Activated CD4-positive, alpha-beta T cell treated with anti-CD3 and anti-CD28 coated beads for 36 hours (primary cell): ENCODE measurements around the gene CMTR2. TPM values are rescaled to one million over a fixed set of nuclear protein-coding genes. Genes with fewer than 3 reads are reported as not detected.
"Not testable (repeated sequence)": the region's sequence is repeated elsewhere in the genome, so short reads cannot be mapped to it uniquely, and the experiment has no call there.

ENCODE experiments used
- ATAC-seq: fragments of 200-7000 bp; cut with Tn5 transposase; one replicate; pipeline ENCODE4 v1.10.0; 2021; ENCODE audit warnings: mild to moderate bottlenecking, moderate library complexity
- CTCF ChIA-PET: fragments of 350-600 bp; sonication (Branson Sonifier 250); formaldehyde crosslinking; loops from one replicate; lab custom pipeline; 2021; ENCODE audit warnings: antibody characterized with exemption; lab: Charles Lee
- POLR2A ChIA-PET: fragments of 350-600 bp; sonication (Branson Sonifier 250); formaldehyde crosslinking; loops from one replicate; lab custom pipeline; 2021; ENCODE audit warnings: antibody characterized with exemption, inconsistent platforms; lab: Charles Lee
- DNase-seq: peaks from one replicate; pipeline ENCODE4 v3.0.0-alpha.2; 2020
- H3K27ac Mint-ChIP-seq: one replicate; pipeline ENCODE4 v1.8.0; 2021; ENCODE audit warnings: mixed read lengths
- H3K27me3 Mint-ChIP-seq: one replicate; pipeline ENCODE4 v1.8.0; 2021; ENCODE audit warnings: mixed read lengths
- H3K36me3 Mint-ChIP-seq: one replicate; pipeline ENCODE4 v1.8.0; 2021; ENCODE audit warnings: low read depth, mixed read lengths
- H3K4me1 Mint-ChIP-seq: one replicate; pipeline ENCODE4 v1.8.0; 2021; ENCODE audit warnings: mixed read lengths
- H3K4me3 Mint-ChIP-seq: one replicate; pipeline ENCODE4 v1.8.0; 2021; ENCODE audit warnings: mild to moderate bottlenecking, moderate library complexity, mixed read lengths
- H3K9me3 Mint-ChIP-seq: one replicate; pipeline ENCODE4 v1.8.0; 2021; ENCODE audit warnings: low read depth, mixed read lengths
- intact Hi-C, 2 experiments: fragments of 100-400 bp; cut with DNase I in 1 of 2; cut with micrococcal nuclease in 1 of 2; formaldehyde crosslinking; loops; one replicate each; pipeline versions ENCODE4 v1.14.2 to v1.15.1; 2022 to 2024; cut with DNase I, micrococcal nuclease
- total RNA-seq, 2 experiments: library from RNA; stranded (reverse); gene quantifications; one replicate each; pipeline ENCODE4 v1.2.3, GENCODE V29; 2021

The CMTR2 gene
- total RNA-seq, 2 experiments from 2014 or later: 15.8 to 16.5 TPM

- Mint-ChIP-seq H3K9me3 (no peaks in the 10 kb centered on the region), H3K4me3 (no peak overlapping the region), H3K27ac (no peak overlapping the region), H3K36me3 (no peaks in the 10 kb centered on the region), H3K4me1 (no peaks in the 10 kb centered on the region), H3K27me3 (peaks cover 22% of the 10 kb centered on the region)
- ChIA-PET POLR2A (no interaction called here), CTCF (no interaction called here)
- no peak for DNase-seq
- no peak for ATAC-seq
- intact Hi-C loops: no loop called here
These were observed 14.7 kb upstream of the CMTR2 start for GRCh38 chr16:71303938-71304337.

GRCh38 chr16:71297341-71297634 lies 8.1 kb upstream of the CMTR2 start:
- ChIA-PET POLR2A (no interaction called here), CTCF (no interaction called here)
- DNase-seq: no peak
- ATAC-seq: no peak
- H3K36me3 Mint-ChIP-seq: no peaks in the 10 kb centered on the region
- H3K4me3 Mint-ChIP-seq: no peak overlapping the region
- H3K27ac Mint-ChIP-seq: no peak overlapping the region
- H3K9me3 Mint-ChIP-seq: peaks cover 2% of the 10 kb centered on the region
- H3K4me1 Mint-ChIP-seq: no peaks in the 10 kb centered on the region
- peaks cover 32% of the 10 kb centered on the region for H3K27me3 Mint-ChIP-seq
- intact Hi-C loops: no loop called here

- no peaks in the 10 kb centered on the region for H3K4me1 Mint-ChIP-seq
- H3K27me3 Mint-ChIP-seq: peaks cover 36% of the 10 kb centered on the region
These were observed 7.6 kb upstream of the CMTR2 start for GRCh38 chr16:71296584-71297340.

GRCh38 chr16:71295950-71296349 lies 6.7 kb upstream of the CMTR2 start:
- DNase-seq (no peak), ATAC-seq (no peak)
- Mint-ChIP-seq H3K9me3 (peaks cover 2% of the 10 kb centered on the region), H3K4me3 (no peak overlapping the region), H3K27ac (no peak overlapping the region), H3K4me1 (no peaks in the 10 kb centered on the region), H3K36me3 (no peaks in the 10 kb centered on the region), H3K27me3 (peaks cover 38% of the 10 kb centered on the region)
- ChIA-PET CTCF (no interaction called here), POLR2A (no interaction called here)
- intact Hi-C loops: no loop called here

More at GRCh38 chr16:71296584-71297340, 7.6 kb upstream of the CMTR2 start:
- Mint-ChIP-seq H3K27ac (no peak overlapping the region), H3K9me3 (peaks cover 2% of the 10 kb centered on the region), H3K36me3 (no peaks in the 10 kb centered on the region), H3K4me3 (no peak overlapping the region)
- intact Hi-C loops: no loop called here
- ChIA-PET CTCF (no interaction called here), POLR2A (no interaction called here)
- no peak for ATAC-seq
- no peak for DNase-seq

GRCh38 chr16:71293919-71294318 lies 4.7 kb upstream of the CMTR2 start:
- ATAC-seq (no peak), DNase-seq (no peak)
- peaks cover 2% of the 10 kb centered on the region for H3K9me3 Mint-ChIP-seq
- H3K27ac Mint-ChIP-seq: no peak overlapping the region
- ChIA-PET POLR2A (no interaction called here), CTCF (interaction anchor here (0.6 to 1.5 kb wide), 2 partner anchors 18 to 377 kb away, joined by 4 read pairs; no protein-coding TSS in a partner anchor)
- no peak overlapping the region for H3K4me3 Mint-ChIP-seq
- H3K27me3 Mint-ChIP-seq: peaks cover 26% of the 10 kb centered on the region
- no peaks in the 10 kb centered on the region for H3K36me3 Mint-ChIP-seq
- intact Hi-C loops: no loop called here
- no peaks in the 10 kb centered on the region for H3K4me1 Mint-ChIP-seq

GRCh38 chr16:71292095-71292494 lies 2.9 kb upstream of the CMTR2 start:
- H3K27ac Mint-ChIP-seq, H3K4me3 Mint-ChIP-seq, ATAC-seq, H3K9me3 Mint-ChIP-seq, POLR2A ChIA-PET, DNase-seq, intact Hi-C loops: not testable (repeated sequence)
- Mint-ChIP-seq H3K27me3 (peaks cover 19% of the 10 kb centered on the region), H3K4me1 (peaks cover 15% of the 10 kb centered on the region), H3K36me3 (peaks cover 11% of the 10 kb centered on the region)
- CTCF ChIA-PET: interaction anchor here (0.6 kb wide), 1 partner anchor 670 kb away, joined by 3 read pairs; no protein-coding TSS in a partner anchor

GRCh38 chr16:71289732-71290062 lies 495 bp upstream of the CMTR2 start:
- intact Hi-C loops: loop anchor here (1.0 to 10.0 kb wide), 10 partner anchors 173 to 1378 kb away; partner anchors contain the start of genes VAC14 (in 2 of the 2), COG4 (in 1 of the 2), DHODH (in 1 of the 2) and DHX38 (in 1 of the 2)
- ATAC-seq (no peak), DNase-seq (no peak)
- Mint-ChIP-seq H3K36me3 (peaks cover 33% of the 10 kb centered on the region), H3K27me3 (peaks cover 16% of the 10 kb centered on the region), H3K4me3 (peak overlapping the region; percentile 83), H3K9me3 (peaks cover 9% of the 10 kb centered on the region), H3K27ac (peak overlapping the region; percentile 67), H3K4me1 (peaks cover 15% of the 10 kb centered on the region)
- ChIA-PET POLR2A (no interaction called here), CTCF (interaction anchor here (0.6 kb wide), 1 partner anchor 11 kb away, joined by 3 read pairs; no protein-coding TSS in a partner anchor)

GRCh38 chr16:71288570-71288889 lies 672 bp downstream of the CMTR2 start:
- peaks cover 15% of the 10 kb centered on the region for H3K4me1 Mint-ChIP-seq
- H3K36me3 Mint-ChIP-seq: peaks cover 45% of the 10 kb centered on the region
- peak overlapping the region; percentile 90 for H3K27ac Mint-ChIP-seq
- ATAC-seq: no peak
- ChIA-PET CTCF (no interaction called here), POLR2A (interaction anchor here (0.9 kb wide), 1 partner anchor 426 kb away, joined by 16 read pairs; no protein-coding TSS in a partner anchor)
- peak overlapping the region; percentile 83 for H3K4me3 Mint-ChIP-seq
- peaks cover 13% of the 10 kb centered on the region for H3K9me3 Mint-ChIP-seq
- intact Hi-C loops: loop anchor here (2.0 to 10.0 kb wide), 6 partner anchors 174 to 1379 kb away; partner anchors contain the start of genes COG4 (in 1 of the 2), DHODH (in 1 of the 2), PKD1L3 (in 1 of the 2) and SF3B3 (in 1 of the 2)
- DNase-seq: no peak
- H3K27me3 Mint-ChIP-seq: peaks cover 13% of the 10 kb centered on the region

- intact Hi-C loops: loop anchor here (2.0 to 10.0 kb wide), 6 partner anchors 174 to 1379 kb away; partner anchors contain the start of genes COG4 (in 1 of the 2), DHODH (in 1 of the 2), PKD1L3 (in 1 of the 2) and SF3B3 (in 1 of the 2)
These were observed 1.3 kb downstream of the CMTR2 start for GRCh38 chr16:71287911-71288310.

GRCh38 chr16:71287454-71287853 lies 1.7 kb downstream of the CMTR2 start:
- Mint-ChIP-seq H3K4me1 (peaks cover 20% of the 10 kb centered on the region), H3K27me3 (peaks cover 8% of the 10 kb centered on the region), H3K4me3 (peak overlapping the region; percentile 83), H3K9me3 (peaks cover 15% of the 10 kb centered on the region), H3K27ac (no peak overlapping the region), H3K36me3 (peaks cover 53% of the 10 kb centered on the region)
- intact Hi-C loops: loop anchor here (5.0 to 10.0 kb wide), 5 partner anchors 175 to 1380 kb away; partner anchors contain the start of genes COG4 (in 1 of the 2), DHODH (in 1 of the 2), PKD1L3 (in 1 of the 2) and SF3B3 (in 1 of the 2)
- POLR2A ChIA-PET: no interaction called here
- CTCF ChIA-PET: interaction anchor here (1.1 kb wide), 1 partner anchor 25 kb away, joined by 6 read pairs; no protein-coding TSS in a partner anchor
- ATAC-seq: no peak
- DNase-seq: no peak

More at GRCh38 chr16:71287911-71288310, 1.3 kb downstream of the CMTR2 start:
- Mint-ChIP-seq H3K36me3 (peaks cover 51% of the 10 kb centered on the region), H3K27me3 (peaks cover 12% of the 10 kb centered on the region), H3K4me3 (peak overlapping the region; percentile 83), H3K4me1 (peaks cover 18% of the 10 kb centered on the region), H3K9me3 (peaks cover 14% of the 10 kb centered on the region), H3K27ac (peak overlapping the region; percentile 90)
- DNase-seq (no peak), ATAC-seq (no peak)
- ChIA-PET CTCF (interaction anchor here (1.1 kb wide), 1 partner anchor 24 kb away, joined by 6 read pairs; no protein-coding TSS in a partner anchor), POLR2A (no interaction called here)

GRCh38 chr16:71283612-71284011 lies 5.6 kb downstream of the CMTR2 start:
- peaks cover 55% of the 10 kb centered on the region for H3K36me3 Mint-ChIP-seq
- H3K27me3 Mint-ChIP-seq: no peaks in the 10 kb centered on the region
- H3K27ac Mint-ChIP-seq: no peak overlapping the region
- DNase-seq (no peak), ATAC-seq (no peak)
- intact Hi-C loops: loop anchor here (10.0 kb wide), 3 partner anchors 479 to 759 kb away; partner anchors contain the start of genes COG4 (in 1 of the 2), DHODH (in 1 of the 2), PKD1L3 (in 1 of the 2) and SF3B3 (in 1 of the 2)
- CTCF ChIA-PET: interaction anchor here (0.7 kb wide), 2 partner anchors 26 to 545 kb away, joined by 3 read pairs; no protein-coding TSS in a partner anchor
- POLR2A ChIA-PET: no interaction called here
- no peak overlapping the region for H3K4me3 Mint-ChIP-seq
- peaks cover 18% of the 10 kb centered on the region for H3K4me1 Mint-ChIP-seq
- H3K9me3 Mint-ChIP-seq: peaks cover 15% of the 10 kb centered on the region
